GM12873 (cell line): ENCODE measurements around the gene LIN37.

ENCODE experiments used
- TF ChIP-seq, protein P1 (sequence below): IDR thresholded peaks from 2 replicates; pipeline ENCODE4 v1.5.1; 2012; ENCODE audit warnings: low read depth, mild to moderate bottlenecking, moderate library complexity, low read length, control low read depth; ENCODE audit not compliant: insufficient read depth; ENCODE audit errors: missing control alignments

The LIN37 gene

GRCh38 chr19:35716801-35717664, 31.3 kb upstream of the LIN37 start:
- TF ChIP-seq, protein P1, sequence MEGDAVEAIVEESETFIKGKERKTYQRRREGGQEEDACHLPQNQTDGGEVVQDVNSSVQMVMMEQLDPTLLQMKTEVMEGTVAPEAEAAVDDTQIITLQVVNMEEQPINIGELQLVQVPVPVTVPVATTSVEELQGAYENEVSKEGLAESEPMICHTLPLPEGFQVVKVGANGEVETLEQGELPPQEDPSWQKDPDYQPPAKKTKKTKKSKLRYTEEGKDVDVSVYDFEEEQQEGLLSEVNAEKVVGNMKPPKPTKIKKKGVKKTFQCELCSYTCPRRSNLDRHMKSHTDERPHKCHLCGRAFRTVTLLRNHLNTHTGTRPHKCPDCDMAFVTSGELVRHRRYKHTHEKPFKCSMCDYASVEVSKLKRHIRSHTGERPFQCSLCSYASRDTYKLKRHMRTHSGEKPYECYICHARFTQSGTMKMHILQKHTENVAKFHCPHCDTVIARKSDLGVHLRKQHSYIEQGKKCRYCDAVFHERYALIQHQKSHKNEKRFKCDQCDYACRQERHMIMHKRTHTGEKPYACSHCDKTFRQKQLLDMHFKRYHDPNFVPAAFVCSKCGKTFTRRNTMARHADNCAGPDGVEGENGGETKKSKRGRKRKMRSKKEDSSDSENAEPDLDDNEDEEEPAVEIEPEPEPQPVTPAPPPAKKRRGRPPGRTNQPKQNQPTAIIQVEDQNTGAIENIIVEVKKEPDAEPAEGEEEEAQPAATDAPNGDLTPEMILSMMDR, result peak; percentile 77

DNA sequence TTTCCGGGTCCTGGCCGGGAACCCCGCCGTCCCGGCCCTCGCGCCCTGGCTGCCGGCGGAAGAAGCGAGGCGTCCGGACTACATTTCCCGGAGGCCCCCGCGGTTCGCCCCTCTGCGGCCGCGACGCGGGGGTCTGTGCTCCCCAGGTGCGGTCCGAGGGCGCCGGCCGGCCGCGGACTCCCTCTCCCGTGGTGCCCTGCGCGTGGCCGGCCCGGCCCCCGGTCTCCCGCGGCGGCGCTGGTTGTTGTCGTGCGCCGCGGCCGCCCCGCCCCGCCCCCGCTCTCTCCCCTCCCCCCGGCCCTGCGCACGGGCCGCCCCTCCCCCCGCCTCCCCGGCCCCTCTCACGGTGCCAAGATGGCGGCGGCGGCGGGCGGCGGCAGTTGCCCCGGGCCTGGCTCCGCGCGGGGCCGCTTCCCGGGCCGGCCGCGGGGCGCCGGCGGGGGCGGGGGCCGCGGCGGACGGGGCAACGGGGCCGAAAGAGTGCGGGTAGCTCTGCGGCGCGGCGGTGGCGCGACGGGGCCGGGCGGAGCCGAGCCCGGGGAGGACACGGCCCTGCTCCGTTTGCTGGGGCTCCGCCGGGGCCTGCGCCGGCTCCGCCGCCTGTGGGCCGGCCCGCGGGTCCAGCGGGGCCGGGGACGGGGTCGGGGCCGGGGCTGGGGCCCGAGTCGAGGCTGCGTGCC, 30.6 kb upstream of the LIN37 start, which contains the start of gene KMT2B:
Gene KMT2B, plus strand, starts transcription at position 339 of the 680 bp plus-strand sequence. Its CDS starts 16 bp downstream, at position 355.
- TF ChIP-seq, protein P1, result no peak

GRCh38 chr19:35718345-35719041, 29.9 kb upstream of the LIN37 start:
- TF ChIP-seq, protein P1, result no peak

DNA sequence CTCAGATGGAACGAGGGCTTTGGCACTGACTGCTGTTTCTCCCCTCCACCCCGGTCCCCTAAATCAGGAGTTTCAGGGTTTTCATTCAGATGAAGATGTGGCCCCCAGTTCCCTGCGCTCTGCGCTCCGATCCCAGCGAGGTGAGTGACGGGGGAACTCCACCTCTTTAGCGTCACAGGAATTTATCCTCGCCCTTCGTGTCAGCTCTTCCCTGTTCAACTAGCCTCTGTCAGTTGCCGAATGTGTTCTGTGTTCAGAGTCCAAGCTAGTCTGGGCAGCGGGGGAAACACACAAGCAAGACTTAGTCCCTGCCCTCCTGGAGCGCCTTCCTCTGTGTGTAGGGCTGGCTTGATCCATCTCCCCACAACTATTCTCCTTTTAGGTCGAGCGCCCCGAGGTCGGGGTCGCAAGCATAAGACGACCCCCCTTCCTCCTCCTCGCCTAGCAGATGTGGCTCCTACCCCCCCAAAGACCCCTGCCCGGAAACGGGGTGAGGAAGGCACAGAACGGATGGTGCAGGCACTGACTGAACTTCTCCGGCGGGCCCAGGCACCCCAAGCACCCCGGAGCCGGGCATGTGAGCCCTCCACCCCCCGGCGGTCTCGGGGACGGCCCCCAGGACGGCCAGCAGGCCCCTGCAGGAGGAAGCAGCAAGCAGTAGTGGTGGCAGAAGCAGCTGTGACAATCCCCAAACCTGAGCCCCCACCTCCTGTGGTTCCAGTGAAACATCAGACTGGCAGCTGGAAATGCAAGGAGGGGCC, 28.8 kb upstream of the LIN37 start:
- TF ChIP-seq, protein P1, result no peak

GRCh38 chr19:35720163-35720524, 28.2 kb upstream of the LIN37 start:
- TF ChIP-seq, protein P1, result no peak

- TF ChIP-seq, protein P1, result no peak
These were observed 27.7 kb upstream of the LIN37 start for GRCh38 chr19:35720648-35721047.
